SK-N-MC (cell line): Measurements from ENCODE around the gene MACC1.

Experiments used
- EZH2 ChIP-seq: fragments of 200-600 bp; sonication (generic); IDR thresholded peaks from one replicate; pipeline ENCODE4 v1.6.1; 2017; ENCODE audit warnings: antibody characterized with exemption
- POLR2AphosphoS5 ChIP-seq: IDR thresholded peaks from 2 replicates; pipeline ENCODE4 v1.6.1; 2012; ENCODE audit warnings: mild to moderate bottlenecking, low read depth, low read length, borderline replicate concordance

DNA sequence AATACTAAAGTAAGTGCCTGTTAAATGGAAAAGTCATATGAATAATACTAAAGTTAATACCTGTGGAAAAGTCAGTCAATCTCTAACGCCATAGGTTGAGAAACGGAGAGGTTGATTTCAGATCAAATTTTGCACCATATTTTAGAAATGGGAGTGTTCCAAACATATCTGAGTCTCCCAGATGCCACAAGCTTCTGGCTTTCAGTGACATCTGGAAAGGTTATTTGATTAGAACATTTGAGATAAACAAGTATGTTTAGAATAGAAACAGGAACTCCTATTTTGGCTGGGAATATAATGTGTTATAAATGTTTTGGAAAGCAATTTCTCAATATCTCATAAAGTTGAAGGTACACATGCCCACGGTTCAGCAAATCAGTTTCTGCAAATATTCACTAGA is 5.8 kb downstream of the MACC1 start:
- no peak for TF ChIP-seq EZH2
- TF ChIP-seq POLR2AphosphoS5, result no peak
